HEK293 (cell line): ENCODE measurements around the gene NOXO1.

ENCODE experiments used
- CTCF ChIA-PET: fragments of 350-600 bp; formaldehyde crosslinking; extraction: SDS; loops from one replicate; lab custom pipeline; 2021; ENCODE audit warnings: antibody characterized with exemption; lab: Yijun Ruan, JAX
- POLR2A ChIA-PET: fragments of 300-600 bp; formaldehyde crosslinking; extraction: SDS; loops from one replicate; lab custom pipeline; 2020; ENCODE audit warnings: antibody characterized with exemption, inconsistent platforms; lab: Yijun Ruan, JAX
- H3K27ac ChIP-seq: fragments of 200-500 bp; sonication (Bioruptor generic); 2 replicates; pipeline ENCODE4 v1.5.1; 2014; ENCODE audit warnings: low read depth, low read length, control low read depth, inconsistent platforms; ENCODE audit errors: extremely low read depth
- H3K36me3 ChIP-seq, 2 experiments: fragments of 200-500 bp in 1 of 2; sonication (Bioruptor generic) in 1 of 2; 1 replicate in 1 of 2; 2 replicates in 1 of 2; pipeline ENCODE4 v1.5.1; 2014 to 2017; ENCODE audit warnings: inconsistent platforms in 2 of 2, low read length in 2 of 2; ENCODE audit not compliant: control insufficient read depth in 2 of 2, insufficient read depth in 1 of 2
- H3K4me1 ChIP-seq: fragments of 200-500 bp; sonication (Bioruptor generic); 2 replicates; pipeline ENCODE4 v1.5.1; 2014; ENCODE audit warnings: mild to moderate bottlenecking, low read length, inconsistent platforms; ENCODE audit not compliant: control insufficient read depth, insufficient read depth
- H3K4me3 ChIP-seq: 2 replicates; pipeline ENCODE4 v1.5.1; 2011; ENCODE audit warnings: low read depth, mild to moderate bottlenecking, control low read depth, low read length, moderate library complexity
- H3K9me3 ChIP-seq: fragments of 200-500 bp; sonication (Bioruptor generic); 2 replicates; pipeline ENCODE4 v1.5.1; 2014; ENCODE audit warnings: low read depth, low read length, inconsistent platforms; ENCODE audit not compliant: control insufficient read depth, insufficient read depth
- EGR2 ChIP-seq: fragments of 450-650 bp; formaldehyde crosslinking; IDR thresholded peaks from 2 replicates; pipeline ENCODE4 v1.5.1; 2016; ENCODE audit warnings: low read depth, missing biosample characterization, missing genetic modification characterization
- SP2 ChIP-seq: fragments of 450-650 bp; formaldehyde crosslinking; IDR thresholded peaks from 2 replicates; pipeline ENCODE4 v1.5.1; 2016; ENCODE audit warnings: missing biosample characterization, missing genetic modification characterization
- SP3 ChIP-seq: fragments of 450-650 bp; formaldehyde crosslinking; IDR thresholded peaks from 2 replicates; pipeline ENCODE4 v1.5.1; 2016; ENCODE audit warnings: missing biosample characterization, missing genetic modification characterization
- SP7 ChIP-seq: fragments of 450-650 bp; formaldehyde crosslinking; IDR thresholded peaks from 2 replicates; pipeline ENCODE4 v1.5.1; 2016; ENCODE audit warnings: missing biosample characterization, missing genetic modification characterization
- ZFHX2 ChIP-seq: fragments of 450-650 bp; formaldehyde crosslinking; conservative IDR thresholded peaks from 2 replicates; pipeline ENCODE4 v1.5.1; 2016; ENCODE audit warnings: missing biosample characterization, missing genetic modification characterization
- ZNF140 ChIP-seq: fragments of 450-650 bp; formaldehyde crosslinking; IDR thresholded peaks from 2 replicates; pipeline ENCODE4 v1.5.1; 2016; ENCODE audit warnings: missing biosample characterization, missing genetic modification characterization
- ZNF248 ChIP-seq: fragments of 450-650 bp; formaldehyde crosslinking; IDR thresholded peaks from 2 replicates; pipeline ENCODE4 v1.5.1; 2017; ENCODE audit warnings: missing biosample characterization, missing genetic modification characterization
- ZNF335 ChIP-seq: fragments of 450-650 bp; formaldehyde crosslinking; conservative IDR thresholded peaks from 2 replicates; pipeline ENCODE4 v1.5.1; 2016; ENCODE audit warnings: missing biosample characterization, missing genetic modification characterization
- ZNF37A ChIP-seq: fragments of 450-650 bp; IDR thresholded peaks from 2 replicates; pipeline ENCODE4 v1.5.1; 2018; ENCODE audit warnings: missing biosample characterization, missing genetic modification characterization
- ZNF48 ChIP-seq: fragments of 450-650 bp; formaldehyde crosslinking; IDR thresholded peaks from 2 replicates; pipeline ENCODE4 v1.5.1; 2016; ENCODE audit warnings: missing biosample characterization, missing genetic modification characterization
- TF ChIP-seq, protein P1 (sequence below): fragments of 450-650 bp; formaldehyde crosslinking; IDR thresholded peaks from 2 replicates; pipeline ENCODE4 v1.5.1; 2016; ENCODE audit warnings: missing biosample characterization, missing genetic modification characterization
- TF ChIP-seq, protein P2 (sequence below): fragments of 450-650 bp; formaldehyde crosslinking; IDR thresholded peaks from 2 replicates; pipeline ENCODE4 v1.5.1; 2016; ENCODE audit warnings: missing biosample characterization, missing genetic modification characterization

NOXO1 gene

DNA sequence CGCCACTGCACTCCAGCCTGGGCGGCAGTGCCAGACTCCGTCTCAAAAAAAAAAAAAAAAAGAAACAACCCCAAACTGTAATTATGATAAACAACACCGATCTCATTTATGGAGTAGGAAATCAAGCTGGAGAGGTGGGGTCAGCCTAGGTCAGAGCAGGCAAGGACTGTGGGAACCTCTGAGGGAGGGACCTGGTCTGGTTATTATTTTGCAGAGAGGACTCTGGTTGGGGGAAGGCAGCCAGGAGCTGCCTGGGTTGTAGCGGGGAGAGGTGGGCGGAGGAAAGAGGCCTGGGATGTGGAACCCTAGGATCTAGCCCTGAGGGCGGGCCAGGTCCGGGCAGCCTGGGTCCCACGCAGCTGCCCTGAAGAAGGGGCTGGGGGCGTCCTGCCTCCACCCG, 52.2 kb downstream of the NOXO1 start:
- ChIA-PET POLR2A (interaction anchor here (0.9 to 2.2 kb wide), 4 partner anchors 12 to 226 kb away, joined by 3 to 13 read pairs (median 4); partner anchors contain the start of genes RPS2 and TRAF7), CTCF (interaction anchor here (0.5 to 5.7 kb wide), 20 partner anchors 8 to 1028 kb away, joined by 3 to 57 read pairs (median 4); partner anchors contain the start of gene NDUFB10)
- H3K4me1 ChIP-seq: no peaks in the 10 kb centered on the region
- H3K27ac ChIP-seq: no peak overlapping the region; the same call in 1 of the 2 replicates
- no peaks in the 10 kb centered on the region for H3K9me3 ChIP-seq
- no peaks in the 10 kb centered on the region for H3K36me3 ChIP-seq
- peak overlapping the region; percentile 44 for H3K4me3 ChIP-seq
- TF ChIP-seq ZNF140 (tag by site-specific recombination) (no peak), SP7 (peak; percentile 60; the same call in 1 of the 2 replicates), ZNF37A (tag by site-specific recombination) (no peak), ZNF48 (tag by site-specific recombination) (no peak), ZNF248 (tag by site-specific recombination) (no peak), EGR2 (peak; percentile 83), ZFHX2 (peak; percentile 90), ZNF335 (tag by site-specific recombination) (peak; percentile 99), SP3 (tag by site-specific recombination) (peak; percentile 38; the same call in 1 of the 2 replicates), SP2 (tag by site-specific recombination) (peak; percentile 47)
- TF ChIP-seq, protein P1, sequence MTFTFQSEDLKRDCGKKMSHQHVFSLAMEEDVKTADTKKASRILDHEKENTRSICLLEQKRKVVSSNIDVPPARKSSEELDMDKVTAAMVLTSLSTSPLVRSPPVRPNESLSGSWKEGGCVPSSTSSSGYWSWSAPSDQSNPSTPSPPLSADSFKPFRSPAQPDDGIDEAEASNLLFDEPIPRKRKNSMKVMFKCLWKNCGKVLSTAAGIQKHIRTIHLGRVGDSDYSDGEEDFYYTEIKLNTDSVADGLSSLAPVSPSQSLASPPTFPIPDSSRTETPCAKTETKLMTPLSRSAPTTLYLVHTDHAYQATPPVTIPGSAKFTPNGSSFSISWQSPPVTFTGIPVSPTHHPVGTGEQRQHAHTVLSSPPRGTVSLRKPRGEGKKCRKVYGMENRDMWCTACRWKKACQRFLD (tag by site-specific recombination): no peak
- TF ChIP-seq, protein P2, sequence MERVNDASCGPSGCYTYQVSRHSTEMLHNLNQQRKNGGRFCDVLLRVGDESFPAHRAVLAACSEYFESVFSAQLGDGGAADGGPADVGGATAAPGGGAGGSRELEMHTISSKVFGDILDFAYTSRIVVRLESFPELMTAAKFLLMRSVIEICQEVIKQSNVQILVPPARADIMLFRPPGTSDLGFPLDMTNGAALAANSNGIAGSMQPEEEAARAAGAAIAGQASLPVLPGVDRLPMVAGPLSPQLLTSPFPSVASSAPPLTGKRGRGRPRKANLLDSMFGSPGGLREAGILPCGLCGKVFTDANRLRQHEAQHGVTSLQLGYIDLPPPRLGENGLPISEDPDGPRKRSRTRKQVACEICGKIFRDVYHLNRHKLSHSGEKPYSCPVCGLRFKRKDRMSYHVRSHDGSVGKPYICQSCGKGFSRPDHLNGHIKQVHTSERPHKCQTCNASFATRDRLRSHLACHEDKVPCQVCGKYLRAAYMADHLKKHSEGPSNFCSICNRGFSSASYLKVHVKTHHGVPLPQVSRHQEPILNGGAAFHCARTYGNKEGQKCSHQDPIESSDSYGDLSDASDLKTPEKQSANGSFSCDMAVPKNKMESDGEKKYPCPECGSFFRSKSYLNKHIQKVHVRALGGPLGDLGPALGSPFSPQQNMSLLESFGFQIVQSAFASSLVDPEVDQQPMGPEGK (tag by site-specific recombination): no peak
- TF ChIP-seq, all 188 proteins: peak for 6
